Mucosa of rectum (tissue), 2 donors: ENCODE results near the gene FHL1.
"Not testable (repeated sequence)": the region's sequence is repeated elsewhere in the genome, so short reads cannot be mapped to it uniquely, and the experiment has no call there.

ENCODE experiments used
- H3K27ac ChIP-seq, 2 donors: one replicate each; pipeline ENCODE4 v1.7.0; 2013; ENCODE audit warnings: inconsistent platforms in 2 of 2, low read depth in 2 of 2, low read length in 2 of 2
- H3K27me3 ChIP-seq, 2 donors: one replicate each; pipeline ENCODE4 v1.7.0; 2013; ENCODE audit warnings: low read length in 2 of 2; ENCODE audit not compliant: control insufficient read depth in 2 of 2, insufficient read depth in 2 of 2
- H3K36me3 ChIP-seq, 2 donors: one replicate each; pipeline ENCODE4 v1.7.0; 2013; ENCODE audit warnings: low read length in 2 of 2; ENCODE audit not compliant: control insufficient read depth in 2 of 2, insufficient read depth in 2 of 2
- H3K4me1 ChIP-seq, 2 donors: one replicate each; pipeline ENCODE4 v1.7.0; 2013; ENCODE audit warnings: low read length in 2 of 2, mild to moderate bottlenecking in 1 of 2; ENCODE audit not compliant: control insufficient read depth in 2 of 2, insufficient read depth in 2 of 2
- H3K4me3 ChIP-seq, 2 donors: one replicate each; pipeline ENCODE4 v1.7.0; 2013; ENCODE audit warnings: low read length in 2 of 2
- H3K9ac ChIP-seq, 2 donors: one replicate each; pipeline ENCODE4 v1.7.0; 2013; ENCODE audit warnings: low read length in 2 of 2, low read depth in 1 of 2, mild to moderate bottlenecking in 1 of 2
- H3K9me3 ChIP-seq, 2 donors: one replicate each; pipeline ENCODE4 v1.7.0; 2013; ENCODE audit warnings: low read length in 2 of 2; ENCODE audit not compliant: control insufficient read depth in 2 of 2
- donor health status: healthy.
- donor health status: Normal muscosa, but diverticular disease.

FHL1 gene

GRCh38 chrX:136163689-136164088, 16.4 kb downstream of the FHL1 start:
- H3K4me1 ChIP-seq = no peaks in the 10 kb centered on the region
- peaks cover 0 to 3% of the 10 kb centered on the region in 2 donors for H3K27me3 ChIP-seq
- H3K27ac ChIP-seq = no peak overlapping the region
- H3K4me3 ChIP-seq = no peak overlapping the region
- no peak overlapping the region for H3K9ac ChIP-seq
- H3K9me3 ChIP-seq = no peaks in the 10 kb centered on the region
- no peaks in the 10 kb centered on the region for H3K36me3 ChIP-seq

- H3K9me3 ChIP-seq = no peaks in the 10 kb centered on the region
Observed at GRCh38 chrX:136165406-136165805, 18.1 kb downstream of the FHL1 start.

GRCh38 chrX:136166221-136166855, 19.0 kb downstream of the FHL1 start:
- Histone ChIP-seq H3K9ac (no peak overlapping the region), H3K36me3 (no peaks in the 10 kb centered on the region), H3K9me3 (no peaks in the 10 kb centered on the region), H3K4me3 (no peak overlapping the region), H3K4me1 (no peaks in the 10 kb centered on the region), H3K27me3 (peaks cover 0 to 6% of the 10 kb centered on the region in 2 donors), H3K27ac (peak overlapping the region; percentile 4 to 24)

More at GRCh38 chrX:136165406-136165805, 18.1 kb downstream of the FHL1 start:
- no peak overlapping the region for H3K9ac ChIP-seq
- H3K27me3 ChIP-seq = peaks cover 0 to under 1% of the 10 kb centered on the region in 2 donors
- H3K4me1 ChIP-seq = no peaks in the 10 kb centered on the region
- H3K27ac ChIP-seq = no peak overlapping the region
- H3K4me3 ChIP-seq = no peak overlapping the region
- no peaks in the 10 kb centered on the region for H3K36me3 ChIP-seq

GRCh38 chrX:136167989-136168388, 20.7 kb downstream of the FHL1 start:
- not testable (repeated sequence) for H3K36me3 ChIP-seq, H3K4me1 ChIP-seq, H3K4me3 ChIP-seq, H3K9me3 ChIP-seq, H3K27me3 ChIP-seq, H3K9ac ChIP-seq
- H3K27ac ChIP-seq = peak overlapping the region in 1 of 2 donors; percentile 35

GRCh38 chrX:136168929-136169735, 21.8 kb downstream of the FHL1 start:
- Histone ChIP-seq H3K36me3 (no peaks in the 10 kb centered on the region), H3K9ac (no peak overlapping the region), H3K9me3 (no peaks in the 10 kb centered on the region), H3K27ac (peak overlapping the region; percentile 65 to 67), H3K4me1 (no peaks in the 10 kb centered on the region), H3K27me3 (peaks cover 0 to 6% of the 10 kb centered on the region in 2 donors), H3K4me3 (no peak overlapping the region)

- H3K4me3 ChIP-seq = no peak overlapping the region
- H3K36me3 ChIP-seq = no peaks in the 10 kb centered on the region
- peaks cover 0 to 6% of the 10 kb centered on the region in 2 donors for H3K27me3 ChIP-seq
- peak overlapping the region in 1 of 2 donors; percentile 7 for H3K9ac ChIP-seq
- H3K9me3 ChIP-seq = no peaks in the 10 kb centered on the region
- peak overlapping the region; percentile 49 to 54 for H3K27ac ChIP-seq
- H3K4me1 ChIP-seq = peaks cover 0 to 3% of the 10 kb centered on the region in 2 donors
Observed at GRCh38 chrX:136170139-136170800, 22.9 kb downstream of the FHL1 start.

- Histone ChIP-seq H3K9ac (no peak overlapping the region), H3K4me1 (peaks cover 0 to 3% of the 10 kb centered on the region in 2 donors), H3K27ac (no peak overlapping the region), H3K9me3 (no peaks in the 10 kb centered on the region), H3K4me3 (no peak overlapping the region), H3K27me3 (peaks cover 0 to 6% of the 10 kb centered on the region in 2 donors), H3K36me3 (no peaks in the 10 kb centered on the region)
Observed at GRCh38 chrX:136171420-136171819, 24.1 kb downstream of the FHL1 start.

GRCh38 chrX:136176399-136176825, 29.1 kb downstream of the FHL1 start:
- peak overlapping the region; percentile 66 to 69 for H3K27ac ChIP-seq
- H3K27me3 ChIP-seq = no peaks in the 10 kb centered on the region
- no peak overlapping the region for H3K9ac ChIP-seq
- H3K4me3 ChIP-seq = no peak overlapping the region
- peaks cover 0 to 3% of the 10 kb centered on the region in 2 donors for H3K4me1 ChIP-seq
- no peaks in the 10 kb centered on the region for H3K9me3 ChIP-seq
- H3K36me3 ChIP-seq = no peaks in the 10 kb centered on the region

- Histone ChIP-seq H3K9me3 (no peaks in the 10 kb centered on the region), H3K4me1 (peaks cover 0 to 3% of the 10 kb centered on the region in 2 donors)
Observed at GRCh38 chrX:136179133-136179532, 31.8 kb downstream of the FHL1 start.

GRCh38 chrX:136182414-136182813, 35.1 kb downstream of the FHL1 start:
- no peak overlapping the region for H3K9ac ChIP-seq
- H3K9me3 ChIP-seq = no peaks in the 10 kb centered on the region
- no peak overlapping the region for H3K4me3 ChIP-seq
- no peaks in the 10 kb centered on the region for H3K4me1 ChIP-seq
- H3K36me3 ChIP-seq = no peaks in the 10 kb centered on the region
- no peak overlapping the region for H3K27ac ChIP-seq
- H3K27me3 ChIP-seq = no peaks in the 10 kb centered on the region

More at GRCh38 chrX:136179133-136179532, 31.8 kb downstream of the FHL1 start:
- Histone ChIP-seq H3K4me3 (no peak overlapping the region), H3K9ac (no peak overlapping the region), H3K36me3 (no peaks in the 10 kb centered on the region), H3K27ac (no peak overlapping the region), H3K27me3 (no peaks in the 10 kb centered on the region)
